Cardiac muscle cell (in vitro differentiated cells and primary cell): ENCODE measurements around the gene BAD. TPM values are rescaled to one million over a fixed set of nuclear protein-coding genes. Genes with fewer than 3 reads are reported as not detected.

Source experiments
- DNase-seq, 2 donors: peaks; one replicate each; pipeline versions ENCODE4 v3.0.0 to v3.0.0-alpha.2; 2010 to 2017; ENCODE audit warnings: low read depth in 1 of 2, low spot score in 1 of 2
- H3K27ac ChIP-seq: fragments of 200-600 bp; sonication (generic); 2 replicates; pipeline ENCODE4 v1.5.1; 2016
- H3K27me3 ChIP-seq: fragments of 200-600 bp; sonication (generic); 2 replicates; pipeline ENCODE4 v1.6.0; 2016; ENCODE audit warnings: control low read depth
- H3K36me3 ChIP-seq: fragments of 200-600 bp; sonication (generic); 2 replicates; pipeline ENCODE4 v1.5.1; 2016; ENCODE audit warnings: control low read depth
- H3K4me1 ChIP-seq: fragments of 200-600 bp; sonication (generic); 2 replicates; pipeline ENCODE4 v1.8.1; 2017; ENCODE audit warnings: low read depth, mild to moderate bottlenecking, mixed run types
- H3K4me3 ChIP-seq: fragments of 200-600 bp; sonication (generic); 2 replicates; pipeline ENCODE4 v1.5.1; 2016; ENCODE audit warnings: mild to moderate bottlenecking
- H3K9me3 ChIP-seq: fragments of 200-600 bp; sonication (generic); 2 replicates; pipeline ENCODE4 v1.5.1; 2017; ENCODE audit warnings: low read depth, mild to moderate bottlenecking, control low read depth
- polyA plus RNA-seq: library from polyadenylated mRNA; unstranded; fragments of >200 nt; fragmentation: Nextera tagmentation; extraction: Ambion mirVana; gene quantifications from 2 replicates; pipeline ENCODE4 v1.2.1, GENCODE V29; 2016
- total RNA-seq: library from RNA; depleted of rRNA; stranded (reverse); fragments of >200 nt; gene quantifications from 2 replicates; pipeline ENCODE4 v1.2.3, GENCODE V29; 2016
- TF ChIP-seq, protein P1 (sequence below): IDR thresholded peaks from 2 replicates; pipeline ENCODE4 v1.5.1; 2012; ENCODE audit warnings: low read depth, mild to moderate bottlenecking, low read length

BAD gene
- total and polyA plus RNA-seq, 2 experiments from 2014 or later: 155 to 195 TPM

DNA sequence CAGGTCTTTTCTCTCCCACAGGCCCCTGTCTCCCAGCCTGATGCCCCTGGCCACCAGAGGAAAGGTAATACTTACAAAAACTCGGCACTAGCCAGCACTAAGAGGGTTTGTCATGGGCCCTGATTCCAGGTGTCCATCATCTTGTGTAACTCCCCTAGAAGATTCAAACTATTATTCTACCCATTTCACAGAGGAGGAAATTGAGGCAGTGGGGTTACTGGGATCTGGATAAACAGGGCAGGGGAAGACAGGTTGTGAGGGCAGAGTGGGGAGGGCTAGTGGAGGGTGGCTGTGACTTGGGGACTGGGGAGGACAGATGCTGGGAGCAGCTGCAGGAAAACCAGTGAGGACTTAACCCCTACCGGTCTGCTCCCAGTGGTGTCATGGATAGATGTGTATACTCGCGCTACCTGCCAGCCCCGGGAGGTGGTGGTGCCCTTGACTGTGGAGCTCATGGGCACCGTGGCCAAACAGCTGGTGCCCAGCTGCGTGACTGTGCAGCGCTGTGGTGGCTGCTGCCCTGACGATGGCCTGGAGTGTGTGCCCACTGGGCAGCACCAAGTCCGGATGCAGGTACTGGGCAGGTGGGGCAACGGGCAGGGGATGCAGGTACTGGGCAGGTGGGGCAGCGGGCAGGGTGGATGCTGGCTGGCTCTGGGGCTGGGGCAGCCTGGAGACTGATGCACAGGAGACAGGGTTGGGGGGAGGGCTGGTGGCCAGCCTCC, 48.9 kb downstream of the BAD start:
- Histone ChIP-seq H3K27ac (no peak overlapping the region), H3K4me1 (peaks cover 11% of the 10 kb centered on the region)
- TF ChIP-seq, protein P1, sequence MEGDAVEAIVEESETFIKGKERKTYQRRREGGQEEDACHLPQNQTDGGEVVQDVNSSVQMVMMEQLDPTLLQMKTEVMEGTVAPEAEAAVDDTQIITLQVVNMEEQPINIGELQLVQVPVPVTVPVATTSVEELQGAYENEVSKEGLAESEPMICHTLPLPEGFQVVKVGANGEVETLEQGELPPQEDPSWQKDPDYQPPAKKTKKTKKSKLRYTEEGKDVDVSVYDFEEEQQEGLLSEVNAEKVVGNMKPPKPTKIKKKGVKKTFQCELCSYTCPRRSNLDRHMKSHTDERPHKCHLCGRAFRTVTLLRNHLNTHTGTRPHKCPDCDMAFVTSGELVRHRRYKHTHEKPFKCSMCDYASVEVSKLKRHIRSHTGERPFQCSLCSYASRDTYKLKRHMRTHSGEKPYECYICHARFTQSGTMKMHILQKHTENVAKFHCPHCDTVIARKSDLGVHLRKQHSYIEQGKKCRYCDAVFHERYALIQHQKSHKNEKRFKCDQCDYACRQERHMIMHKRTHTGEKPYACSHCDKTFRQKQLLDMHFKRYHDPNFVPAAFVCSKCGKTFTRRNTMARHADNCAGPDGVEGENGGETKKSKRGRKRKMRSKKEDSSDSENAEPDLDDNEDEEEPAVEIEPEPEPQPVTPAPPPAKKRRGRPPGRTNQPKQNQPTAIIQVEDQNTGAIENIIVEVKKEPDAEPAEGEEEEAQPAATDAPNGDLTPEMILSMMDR: no peak

GRCh38 chr11:64234647-64235379, 49.7 kb downstream of the BAD start:
- no peaks in the 10 kb centered on the region for H3K27me3 ChIP-seq
- TF ChIP-seq, protein P1: no peak
- H3K36me3 ChIP-seq: peaks cover 3% of the 10 kb centered on the region
- peaks cover 7% of the 10 kb centered on the region for H3K4me1 ChIP-seq
- H3K27ac ChIP-seq: peak overlapping the region; percentile 25
- H3K4me3 ChIP-seq: peak overlapping the region; percentile 62
- H3K9me3 ChIP-seq: no peaks in the 10 kb centered on the region
- peak; percentile 17 to 76 for DNase-seq

More for the DNA sequence above, 48.9 kb downstream of the BAD start:
- Histone ChIP-seq H3K9me3 (no peaks in the 10 kb centered on the region), H3K36me3 (peaks cover 3% of the 10 kb centered on the region), H3K4me3 (peak overlapping the region; percentile 62), H3K27me3 (no peaks in the 10 kb centered on the region)
- DNase-seq: no peak

DNA sequence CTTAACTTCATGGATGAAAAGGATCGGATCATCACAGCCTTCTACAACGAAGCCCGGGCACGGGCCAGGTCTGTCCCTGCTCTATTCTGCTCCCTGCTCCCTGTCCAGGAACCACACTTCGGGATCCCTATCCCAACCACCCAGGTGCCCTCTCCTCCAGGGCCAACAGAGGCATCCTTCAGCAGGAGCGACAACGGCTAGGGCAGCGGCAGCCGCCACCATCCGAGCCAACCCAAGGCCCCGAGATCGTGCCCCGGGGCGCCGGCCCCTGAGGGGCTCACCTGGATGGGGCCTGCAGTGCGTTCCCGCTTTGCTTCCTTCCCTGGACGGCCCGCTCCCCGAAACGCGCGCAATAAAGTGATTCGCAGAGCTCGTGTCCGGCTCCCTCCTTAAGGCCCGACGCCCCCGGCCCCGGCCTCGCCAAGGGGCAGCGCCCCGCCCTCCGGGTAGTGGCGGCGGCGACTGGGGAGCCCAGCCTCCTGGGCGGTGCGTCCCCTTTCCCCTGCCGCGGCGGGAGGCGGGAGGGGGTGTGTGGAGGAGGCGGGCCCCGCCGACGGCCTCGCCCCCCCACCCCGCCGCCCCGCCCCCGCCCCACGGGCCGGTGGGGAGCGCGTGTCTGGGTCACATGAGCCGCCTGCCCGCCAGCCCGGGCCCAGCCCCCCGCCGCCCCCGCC, 50.4 kb downstream of the BAD start, which contains the start of gene VEGFB:
Gene VEGFB, plus strand, starts transcription at position 672 of the 674 bp plus-strand sequence. CDS start 250 bp downstream, outside the sequence.
- TF ChIP-seq, protein P1: no peak
- H3K27me3 ChIP-seq: no peaks in the 10 kb centered on the region
- peaks cover 11% of the 10 kb centered on the region for H3K4me1 ChIP-seq
- H3K36me3 ChIP-seq: peaks cover 3% of the 10 kb centered on the region
- H3K4me3 ChIP-seq: peak within 1 kb of the TSS; percentile 62
- H3K27ac ChIP-seq: peak within 1 kb of the TSS; percentile 25
- H3K9me3 ChIP-seq: no peaks in the 10 kb centered on the region
- peak; percentile 64 to 81 for DNase-seq

DNA sequence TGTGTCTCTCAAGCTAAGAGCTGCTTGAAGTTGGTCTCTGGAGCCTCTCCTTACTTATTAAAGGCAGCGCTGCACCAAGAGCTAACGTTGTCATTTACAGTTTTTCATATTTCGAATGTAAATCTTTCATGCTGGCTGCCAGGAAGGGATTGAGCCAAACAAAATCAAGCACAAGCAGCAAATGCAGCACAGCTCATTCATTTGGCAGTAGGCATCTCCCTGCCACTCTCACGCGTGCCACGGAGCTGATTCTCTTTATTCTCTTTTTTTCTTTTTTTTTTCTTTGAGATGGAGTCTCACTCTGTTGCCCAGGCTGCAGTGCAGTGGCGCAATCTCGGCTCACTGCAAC, 51.5 kb downstream of the BAD start:
- H3K36me3 ChIP-seq: no peaks in the 10 kb centered on the region
- peaks cover 11% of the 10 kb centered on the region for H3K4me1 ChIP-seq
- H3K27me3 ChIP-seq: no peaks in the 10 kb centered on the region
- no peak overlapping the region for H3K4me3 ChIP-seq
- TF ChIP-seq, protein P1: no peak
- no peak overlapping the region for H3K27ac ChIP-seq
- no peak for DNase-seq
- H3K9me3 ChIP-seq: no peaks in the 10 kb centered on the region

- peaks cover 11% of the 10 kb centered on the region for H3K4me1 ChIP-seq
- TF ChIP-seq, protein P1: no peak
- no peaks in the 10 kb centered on the region for H3K9me3 ChIP-seq
- no peak overlapping the region for H3K4me3 ChIP-seq
- H3K27me3 ChIP-seq: no peaks in the 10 kb centered on the region
- H3K36me3 ChIP-seq: no peaks in the 10 kb centered on the region
- no peak overlapping the region for H3K27ac ChIP-seq
- no peak for DNase-seq
These were observed 52.1 kb downstream of the BAD start for GRCh38 chr11:64232182-64232966.
